ENCODE data around the gene TAF1B. TPM values are rescaled to one million over a fixed set of nuclear protein-coding genes. Genes with fewer than 3 reads are reported as not detected.

TAF1B gene
- total RNA-seq = 10 to 100 TPM; 22.3 to 22.4 TPM

- Mint-ChIP-seq H3K27me3 (no peaks in the 10 kb centered on the region), H3K9me3 (no peaks in the 10 kb centered on the region), H3K27ac (peak within 1 kb of the TSS; percentile 85), H3K4me1 (ENCODE audit: low read depth) (peaks cover 37% of the 10 kb centered on the region), H3K36me3 (ENCODE audit: low read depth) (peaks cover 23% of the 10 kb centered on the region), H3K4me3 (peak within 1 kb of the TSS; percentile 81)
- ATAC-seq = peak; percentile 85
- DNase-seq = peak; percentile 93
- ChIA-PET CTCF (interaction anchor here (1.0 to 5.3 kb wide), 10 partner anchors 9 to 204 kb away, joined by 3 to 46 read pairs (median 4); no protein-coding TSS in a partner anchor), POLR2A (interaction anchor here (0.7 to 2.2 kb wide), 17 partner anchors 9 to 368 kb away, joined by 3 to 9 read pairs (median 4); partner anchors contain the start of genes KLF11 and YWHAQ)
- TF ChIP-seq CTCF (IDR thresholded peaks at IDR 0.05) = no peak
- intact Hi-C loops (cut with micrococcal nuclease) = no loop called here
These were observed at the start of gene TAF1B for GRCh38 chr2:9843229-9844035. TSS of gene TAF1B (plus strand) at chr2:9843474. CDS start at chr2:9843542, 68 bp downstream.

GRCh38 chr2:9793918-9794717, 49.2 kb upstream of the TAF1B start:
- DNase-seq (no peak), ATAC-seq (no peak)
- no peaks in the 10 kb centered on the region for H3K9me3 Mint-ChIP-seq
- H3K4me1 Mint-ChIP-seq (ENCODE audit: low read depth) = peaks cover 6% of the 10 kb centered on the region
- no peak overlapping the region for H3K4me3 Mint-ChIP-seq
- no peak overlapping the region for H3K27ac Mint-ChIP-seq
- intact Hi-C loops (cut with micrococcal nuclease) = no loop called here
- H3K27me3 Mint-ChIP-seq = no peaks in the 10 kb centered on the region
- CTCF ChIA-PET = interaction anchor here (1.1 to 1.6 kb wide), 3 partner anchors 19 to 35 kb away, joined by 4 to 9 read pairs (median 5); no protein-coding TSS in a partner anchor
- TF ChIP-seq CTCF (IDR thresholded peaks at IDR 0.05) = no peak
- H3K36me3 Mint-ChIP-seq (ENCODE audit: low read depth) = no peaks in the 10 kb centered on the region
- POLR2A ChIA-PET = no interaction called here

GRCh38 chr2:9795071-9795470, 48.2 kb upstream of the TAF1B start:
- DNase-seq = no peak
- intact Hi-C loops (cut with micrococcal nuclease) = no loop called here
- H3K36me3 Mint-ChIP-seq (ENCODE audit: low read depth) = no peaks in the 10 kb centered on the region
- no peaks in the 10 kb centered on the region for H3K27me3 Mint-ChIP-seq
- peaks cover 13% of the 10 kb centered on the region for H3K4me1 Mint-ChIP-seq (ENCODE audit: low read depth)
- H3K4me3 Mint-ChIP-seq = no peak overlapping the region
- POLR2A ChIA-PET = no interaction called here
- TF ChIP-seq CTCF (IDR thresholded peaks at IDR 0.05) = no peak
- no peak overlapping the region for H3K27ac Mint-ChIP-seq
- CTCF ChIA-PET = interaction anchor here (1.1 to 1.6 kb wide), 2 partner anchors 18 to 36 kb away, joined by 4 to 9 read pairs; no protein-coding TSS in a partner anchor
- no peaks in the 10 kb centered on the region for H3K9me3 Mint-ChIP-seq
- ATAC-seq = no peak

GRCh38 chr2:9796056-9797010, 46.9 kb upstream of the TAF1B start:
- peaks cover 16% of the 10 kb centered on the region for H3K4me1 Mint-ChIP-seq (ENCODE audit: low read depth)
- ChIA-PET POLR2A (no interaction called here), CTCF (interaction anchor here (1.4 to 4.2 kb wide), 2 partner anchors 18 to 26 kb away, joined by 4 to 38 read pairs; no protein-coding TSS in a partner anchor)
- no peak overlapping the region for H3K4me3 Mint-ChIP-seq
- no peaks in the 10 kb centered on the region for H3K27me3 Mint-ChIP-seq
- DNase-seq (no peak), ATAC-seq (no peak)
- no peaks in the 10 kb centered on the region for H3K36me3 Mint-ChIP-seq (ENCODE audit: low read depth)
- intact Hi-C loops (cut with micrococcal nuclease) = no loop called here
- no peaks in the 10 kb centered on the region for H3K9me3 Mint-ChIP-seq
- no peak for TF ChIP-seq CTCF (IDR thresholded peaks at IDR 0.05)
- no peak overlapping the region for H3K27ac Mint-ChIP-seq

Data from activated CD8-positive, alpha-beta T cell treated with anti-CD3 and anti-CD28 coated beads for 36 hours (primary cell).